K562 (cell line): Measurements from ENCODE around the gene DLK1. TPM values are rescaled to one million over a fixed set of nuclear protein-coding genes. Genes with fewer than 3 reads are reported as not detected.

Experiments
- ATAC-seq: fragments of 200-7000 bp; cut with Tn5 transposase; 3 replicates; pipeline ENCODE4 v1.9.1; 2020; ENCODE audit warnings: moderate library complexity
- BruUV-seq: library from RNA; stranded (reverse); fragments of 400-500 nt; replicated peaks from 2 replicates; lab custom pipeline; 2021; lab: Mats Ljungman, UMichigan
- CTCF ChIA-PET: fragments of 300-600 bp; formaldehyde crosslinking; extraction: SDS; loops from one replicate; lab custom pipeline; 2021; ENCODE audit warnings: low intra/inter-chr PET ratio; lab: Yijun Ruan, JAX
- POLR2A ChIA-PET: fragments of 300-600, 350-650 bp; sonication (Branson Sonifier 250); formaldehyde crosslinking; extraction: SDS; loops from one replicate; lab custom pipeline; 2021; ENCODE audit warnings: antibody characterized with exemption, inconsistent platforms; lab: Yijun Ruan, JAX
- DNase-seq, 4 experiments: peaks; one replicate each; pipeline versions ENCODE4 v3.0.0 to v3.0.0-alpha.2; 2011 to 2018; ENCODE audit warnings: low spot score in 3 of 4, mixed read lengths in 3 of 4; ENCODE audit errors: extremely low read depth in 1 of 4
- FAIRE-seq: peaks from 2 replicates; lab custom pipeline; 2011; peaks lifted over from hg19 to GRCh38; lab: Jason Lieb, UNC
- H2AFZ ChIP-seq: 2 replicates; pipeline ENCODE4 v1.6.0; 2011; ENCODE audit warnings: low read depth, low read length, control low read depth, inconsistent platforms
- H3K27ac ChIP-seq: fragments of 200-600 bp; 3 replicates; pipeline ENCODE4 v1.8.0; 2011; ENCODE audit warnings: low read depth, mild to moderate bottlenecking, control low read depth, inconsistent platforms, low read length, moderate library complexity, mixed read lengths; ENCODE audit errors: extremely low read depth
- H3K27me3 ChIP-seq, 2 experiments: fragments of 300-600 bp in 1 of 2; 2 replicates in 1 of 2; 3 replicates in 1 of 2; pipeline versions ENCODE4 v1.6.0 to v1.8.0; 2011; ENCODE audit warnings: inconsistent platforms in 2 of 2, low read length in 2 of 2, mild to moderate bottlenecking in 1 of 2, mixed read lengths in 1 of 2, moderate library complexity in 1 of 2; ENCODE audit not compliant: control insufficient read depth in 2 of 2, insufficient read depth in 2 of 2
- H3K36me3 ChIP-seq: fragments of 300-600 bp; 3 replicates; pipeline ENCODE4 v1.8.0; 2011; ENCODE audit warnings: mild to moderate bottlenecking, low read length, inconsistent platforms; ENCODE audit not compliant: control insufficient read depth, insufficient read depth
- H3K4me1 ChIP-seq, 2 experiments: fragments of 200-600 bp in 1 of 2; replicated peaks in 1 of 2; 2 replicates in 1 of 2; 3 replicates in 1 of 2; pipeline versions ENCODE4 v1.5.1 to v1.8.0; 2011; ENCODE audit warnings: inconsistent platforms in 2 of 2, low read length in 2 of 2, mild to moderate bottlenecking in 1 of 2, mixed read lengths in 1 of 2, moderate library complexity in 1 of 2; ENCODE audit not compliant: control insufficient read depth in 2 of 2, insufficient read depth in 2 of 2
- H3K4me2 ChIP-seq: 2 replicates; pipeline ENCODE4 v1.6.1; 2011; ENCODE audit warnings: low read length, control low read depth, inconsistent platforms, mixed read lengths; ENCODE audit not compliant: insufficient read depth
- H3K4me3 ChIP-seq: fragments of 200-600 bp; sonication (generic), shearing (Covaris generic); 2 replicates; pipeline ENCODE4 v1.5.1; 2016; ENCODE audit warnings: control low read depth, inconsistent platforms
- H3K79me2 ChIP-seq: fragments of 200-600 bp; 3 replicates; pipeline ENCODE4 v1.8.0; 2011; ENCODE audit warnings: low read length, inconsistent platforms; ENCODE audit not compliant: control insufficient read depth, insufficient read depth
- H3K9ac ChIP-seq, 2 experiments: 2 replicates each; pipeline versions ENCODE4 v1.6.0 to v1.6.1; 2011; ENCODE audit warnings: low read depth in 2 of 2, low read length in 2 of 2, control low read depth in 1 of 2, inconsistent platforms in 1 of 2, mild to moderate bottlenecking in 1 of 2, mixed read lengths in 1 of 2; ENCODE audit not compliant: insufficient read depth in 1 of 2
- H3K9me1 ChIP-seq: one replicate; pipeline ENCODE4 v1.6.0; 2011; ENCODE audit warnings: inconsistent platforms, mild to moderate bottlenecking, low read length, moderate library complexity; ENCODE audit not compliant: control insufficient read depth, insufficient read depth
- H3K9me3 ChIP-seq: replicated peaks from 2 replicates; pipeline ENCODE4 v1.5.1; 2011; ENCODE audit warnings: low read depth, low read length, inconsistent platforms; ENCODE audit not compliant: control insufficient read depth, insufficient read depth
- H4K20me1 ChIP-seq: replicated peaks from 2 replicates; pipeline ENCODE4 v1.6.1; 2011; ENCODE audit warnings: low read length, inconsistent platforms, mixed read lengths; ENCODE audit not compliant: control insufficient read depth, insufficient read depth
- ARID1B ChIP-seq: fragments of 450-650 bp; IDR thresholded peaks from 2 replicates; pipeline ENCODE4 v1.6.1; 2016; ENCODE audit warnings: antibody characterized with exemption, mild to moderate bottlenecking, inconsistent platforms
- CBFA2T2 ChIP-seq: fragments of 450-650 bp; conservative IDR thresholded peaks from 2 replicates; pipeline ENCODE4 v1.6.1; 2017; ENCODE audit warnings: mild to moderate bottlenecking
- CBFA2T3 ChIP-seq: fragments of 450-650 bp; IDR thresholded peaks from 2 replicates; pipeline ENCODE4 v1.6.1; 2017
- FUS ChIP-seq: fragments of 200-400 bp; formaldehyde crosslinking; optimal IDR thresholded peaks from 2 replicates; pipeline ENCODE3; 2017; ENCODE audit warnings: low read depth, low read length
- HDAC2 ChIP-seq: fragments of 450-650 bp; IDR thresholded peaks from 2 replicates; pipeline ENCODE4 v1.6.1; 2016; ENCODE audit warnings: mild to moderate bottlenecking
- MTF1 ChIP-seq: fragments of 250-450 bp; sonication (Bioruptor Pico); IDR thresholded peaks from 2 replicates; pipeline ENCODE4 v1.9.0; 2021; ENCODE audit warnings: moderate library complexity, mild to moderate bottlenecking, inconsistent platforms, borderline replicate concordance
- PPARD ChIP-seq: fragments of 250-450 bp; sonication (Bioruptor Pico); IDR thresholded peaks from 2 replicates; pipeline ENCODE4 v1.8.0; 2022; ENCODE audit warnings: inconsistent platforms, mild to moderate bottlenecking, moderate library complexity
- TCF3 ChIP-seq: sonication (generic); formaldehyde crosslinking; IDR thresholded peaks from 2 replicates; pipeline ENCODE4 v1.4.0; 2020; ENCODE audit warnings: mild to moderate bottlenecking, missing genetic modification reagents
- TFAM ChIP-seq: fragments of 250-450 bp; sonication (Bioruptor Pico); conservative IDR thresholded peaks from 2 replicates; pipeline ENCODE4 v1.5.0; 2021; ENCODE audit warnings: mild to moderate bottlenecking, moderate library complexity
- WGBS: fragments of 100-300 bp; shearing (Covaris generic); methylation state at CpG from one replicate; pipeline ENCODE4 v1.1.6; 2016; ENCODE audit warnings: low coverage, mixed read lengths; ENCODE audit not compliant: insufficient coverage; ENCODE audit errors: missing lambda C conversion rate; 5-methylcytosine and 5-hydroxymethylcytosine counted together
- in situ Hi-C: fragments of 300-500 bp; cut with MboI; formaldehyde crosslinking; loops from 4 replicates; pipeline ENCODE4 v1.15.0; 2018; ENCODE audit warnings: inconsistent platforms, mixed read lengths
- intact Hi-C: fragments of 100-400 bp; cut with micrococcal nuclease; formaldehyde crosslinking; loops from 2 replicates; pipeline ENCODE4 v1.14.2; 2022
- polyA plus RNA-seq, 8 experiments: library from polyadenylated mRNA; depleted of rRNA in 4 of 8; stranded (reverse) in 5 of 8; unstranded in 3 of 8; fragments of >200 nt; fragmentation: Nextera tagmentation in 2 of 8; fragmentation: Illumina TruSeq in 1 of 8; extraction: Ambion mirVana in 2 of 8; extraction: Trizol in 1 of 8; gene quantifications; 2 replicates each; pipeline versions ENCODE4 v1.2.1 to v1.2.3, GENCODE V29; 2011 to 2014; ENCODE audit warnings: inconsistent platforms in 1 of 8, missing spikeins in 1 of 8
- total RNA-seq, 7 experiments: library from RNA; depleted of rRNA in 6 of 7; stranded (reverse); fragments of >200 nt in 6 of 7; fragmentation: Illumina TruSeq in 2 of 7; extraction: Trizol in 2 of 7; gene quantifications; 2 replicates each; pipeline versions ENCODE4 v1.2.1 to v1.2.3, GENCODE V29; 2011 to 2021; ENCODE audit warnings: low replicate concordance in 1 of 7
- TF ChIP-seq, protein P1 (sequence below): fragments of 450-650 bp; IDR thresholded peaks from 2 replicates; pipeline ENCODE4 v1.6.1; 2018; ENCODE audit not compliant: partially characterized antibody
- TF ChIP-seq, protein P2 (sequence below): sonication (generic); formaldehyde crosslinking; IDR thresholded peaks from 2 replicates; pipeline ENCODE4 v1.8.0; 2022; ENCODE audit warnings: missing genetic modification reagents, mild to moderate bottlenecking, moderate library complexity, borderline replicate concordance
- TF ChIP-seq, protein P3 (sequence below): fragments of 250-450 bp; sonication (Bioruptor Pico); IDR thresholded peaks from 2 replicates; pipeline ENCODE4 v1.9.0; 2021; ENCODE audit warnings: mild to moderate bottlenecking, inconsistent platforms

The DLK1 gene
- total and polyA plus RNA-seq, 9 of the 15 experiments (the other 6 are each of a cell fraction or from before 2014, with no cell fraction given): 4.4 to 97.2 (median 15.3) TPM

DNA sequence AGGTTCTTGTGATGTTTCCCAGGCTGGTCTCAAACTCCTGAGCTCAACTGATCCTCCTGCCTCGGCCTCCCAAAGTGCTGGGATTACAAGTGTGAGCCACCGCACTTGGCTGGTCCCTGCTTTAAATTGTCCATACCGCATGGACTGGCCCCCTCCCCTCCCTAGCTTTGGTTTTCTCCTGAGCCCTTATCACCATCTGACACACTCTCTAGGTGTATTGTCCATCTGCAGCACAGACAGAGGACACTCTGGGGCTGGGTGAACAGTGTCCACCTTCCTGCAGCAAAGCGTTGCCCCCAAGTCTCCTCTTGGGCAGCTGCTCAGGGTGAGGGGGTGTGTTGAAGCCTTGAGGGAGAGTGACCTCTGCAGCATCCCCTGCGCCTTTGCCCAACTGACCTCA is 36.0 kb upstream of the DLK1 start:
- peak in 1 of 4 experiments; percentile 30 for DNase-seq
- H3K4me2 ChIP-seq: no peak overlapping the region

More for the DNA sequence above, 36.0 kb upstream of the DLK1 start:
- H3K9me3 ChIP-seq: no peaks in the 10 kb centered on the region
- CTCF ChIA-PET: no interaction called here
- 21% methylated on average over 5 of the region's 5 CpGs for WGBS
- no peak for TF ChIP-seq MTF1 (CRISPR knock-in tag)
- no peak for TF ChIP-seq PPARD (CRISPR knock-in tag)
- TF ChIP-seq, protein P1, sequence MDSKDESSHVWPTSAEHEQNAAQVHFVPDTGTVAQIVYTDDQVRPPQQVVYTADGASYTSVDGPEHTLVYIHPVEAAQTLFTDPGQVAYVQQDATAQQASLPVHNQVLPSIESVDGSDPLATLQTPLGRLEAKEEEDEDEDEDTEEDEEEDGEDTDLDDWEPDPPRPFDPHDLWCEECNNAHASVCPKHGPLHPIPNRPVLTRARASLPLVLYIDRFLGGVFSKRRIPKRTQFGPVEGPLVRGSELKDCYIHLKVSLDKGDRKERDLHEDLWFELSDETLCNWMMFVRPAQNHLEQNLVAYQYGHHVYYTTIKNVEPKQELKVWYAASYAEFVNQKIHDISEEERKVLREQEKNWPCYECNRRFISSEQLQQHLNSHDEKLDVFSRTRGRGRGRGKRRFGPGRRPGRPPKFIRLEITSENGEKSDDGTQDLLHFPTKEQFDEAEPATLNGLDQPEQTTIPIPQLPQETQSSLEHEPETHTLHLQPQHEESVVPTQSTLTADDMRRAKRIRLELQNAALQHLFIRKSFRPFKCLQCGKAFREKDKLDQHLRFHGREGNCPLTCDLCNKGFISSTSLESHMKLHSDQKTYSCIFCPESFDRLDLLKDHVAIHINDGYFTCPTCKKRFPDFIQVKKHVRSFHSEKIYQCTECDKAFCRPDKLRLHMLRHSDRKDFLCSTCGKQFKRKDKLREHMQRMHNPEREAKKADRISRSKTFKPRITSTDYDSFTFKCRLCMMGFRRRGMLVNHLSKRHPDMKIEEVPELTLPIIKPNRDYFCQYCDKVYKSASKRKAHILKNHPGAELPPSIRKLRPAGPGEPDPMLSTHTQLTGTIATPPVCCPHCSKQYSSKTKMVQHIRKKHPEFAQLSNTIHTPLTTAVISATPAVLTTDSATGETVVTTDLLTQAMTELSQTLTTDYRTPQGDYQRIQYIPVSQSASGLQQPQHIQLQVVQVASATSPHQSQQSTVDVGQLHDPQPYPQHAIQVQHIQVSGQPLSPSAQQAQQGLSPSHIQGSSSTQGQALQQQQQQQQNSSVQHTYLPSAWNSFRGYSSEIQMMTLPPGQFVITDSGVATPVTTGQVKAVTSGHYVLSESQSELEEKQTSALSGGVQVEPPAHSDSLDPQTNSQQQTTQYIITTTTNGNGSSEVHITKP: peak; percentile 39
- TF ChIP-seq FUS: no peak
- TF ChIP-seq ARID1B: peak; percentile 40; the same call in 1 of the 2 replicates
- 0 out of 2 replicates have a peak, but pooled peaks have one; percentile 2 for TF ChIP-seq CBFA2T2
- no peak for TF ChIP-seq HDAC2
- no peak for TF ChIP-seq TFAM (CRISPR knock-in tag)
- TF ChIP-seq, protein P2, sequence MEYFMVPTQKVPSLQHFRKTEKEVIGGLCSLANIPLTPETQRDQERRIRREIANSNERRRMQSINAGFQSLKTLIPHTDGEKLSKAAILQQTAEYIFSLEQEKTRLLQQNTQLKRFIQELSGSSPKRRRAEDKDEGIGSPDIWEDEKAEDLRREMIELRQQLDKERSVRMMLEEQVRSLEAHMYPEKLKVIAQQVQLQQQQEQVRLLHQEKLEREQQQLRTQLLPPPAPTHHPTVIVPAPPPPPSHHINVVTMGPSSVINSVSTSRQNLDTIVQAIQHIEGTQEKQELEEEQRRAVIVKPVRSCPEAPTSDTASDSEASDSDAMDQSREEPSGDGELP (CRISPR knock-in tag): no peak
- TF ChIP-seq, protein P3, sequence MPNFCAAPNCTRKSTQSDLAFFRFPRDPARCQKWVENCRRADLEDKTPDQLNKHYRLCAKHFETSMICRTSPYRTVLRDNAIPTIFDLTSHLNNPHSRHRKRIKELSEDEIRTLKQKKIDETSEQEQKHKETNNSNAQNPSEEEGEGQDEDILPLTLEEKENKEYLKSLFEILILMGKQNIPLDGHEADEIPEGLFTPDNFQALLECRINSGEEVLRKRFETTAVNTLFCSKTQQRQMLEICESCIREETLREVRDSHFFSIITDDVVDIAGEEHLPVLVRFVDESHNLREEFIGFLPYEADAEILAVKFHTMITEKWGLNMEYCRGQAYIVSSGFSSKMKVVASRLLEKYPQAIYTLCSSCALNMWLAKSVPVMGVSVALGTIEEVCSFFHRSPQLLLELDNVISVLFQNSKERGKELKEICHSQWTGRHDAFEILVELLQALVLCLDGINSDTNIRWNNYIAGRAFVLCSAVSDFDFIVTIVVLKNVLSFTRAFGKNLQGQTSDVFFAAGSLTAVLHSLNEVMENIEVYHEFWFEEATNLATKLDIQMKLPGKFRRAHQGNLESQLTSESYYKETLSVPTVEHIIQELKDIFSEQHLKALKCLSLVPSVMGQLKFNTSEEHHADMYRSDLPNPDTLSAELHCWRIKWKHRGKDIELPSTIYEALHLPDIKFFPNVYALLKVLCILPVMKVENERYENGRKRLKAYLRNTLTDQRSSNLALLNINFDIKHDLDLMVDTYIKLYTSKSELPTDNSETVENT (CRISPR knock-in tag): no peak
- peak; percentile 48 for TF ChIP-seq CBFA2T3
- TF ChIP-seq TCF3 (CRISPR knock-in tag): peak; percentile 59
- TF ChIP-seq, all 486 proteins: peak for 5
- in situ Hi-C loops: no loop called here
- H3K9ac ChIP-seq: peak overlapping the region in 1 of 2 experiments; percentile 52; a peak in 1 of 4 replicates
- peaks cover 6 to 58% of the 10 kb centered on the region in 2 experiments; a peak in 4 of 5 replicates for H3K4me1 ChIP-seq
- no peak overlapping the region for H2AFZ ChIP-seq
- H3K27ac ChIP-seq: no peak overlapping the region
- no peaks in the 10 kb centered on the region for H3K79me2 ChIP-seq
- intact Hi-C loops: no loop called here
- ATAC-seq: peak; percentile 79
- FAIRE-seq: no peak
- H3K27me3 ChIP-seq: no peaks in the 10 kb centered on the region
- H3K4me3 ChIP-seq: no peak overlapping the region
- H3K9me1 ChIP-seq: no peaks in the 10 kb centered on the region
- POLR2A ChIA-PET: interaction anchor here (0.7 to 0.9 kb wide), 2 partner anchors 8 to 13 kb away, joined by 3 to 4 read pairs; no protein-coding TSS in a partner anchor
- H4K20me1 ChIP-seq: no peaks in the 10 kb centered on the region
- no TSS peak for BruUV-seq
- H3K36me3 ChIP-seq: no peaks in the 10 kb centered on the region
